Ovary (tissue), 3 donors: Measurements from ENCODE around the gene POU2AF2.
A peak's percentile ranks its signal among the peaks of the same experiment; 100 is the strongest.

Source experiments
- CTCF ChIP-seq, 3 donors: fragments of 450-650 bp in 2 of 3; fragments of 200-600 bp in 1 of 3; IDR thresholded peaks; one replicate each; pipeline versions ENCODE4 v1.5.1 to v1.8.0; 2016 to 2022; ENCODE audit warnings: antibody characterized with exemption in 3 of 3, mild to moderate bottlenecking in 1 of 3
- EP300 ChIP-seq: sonication (generic); formaldehyde crosslinking; IDR thresholded peaks from one replicate; pipeline ENCODE4 v1.6.1; 2017; ENCODE audit warnings: antibody characterized with exemption
- POLR2A ChIP-seq: fragments of 450-650 bp; IDR thresholded peaks from one replicate; pipeline ENCODE4 v1.6.1; 2017; ENCODE audit warnings: antibody characterized with exemption, mild to moderate bottlenecking, moderate library complexity
- donor health status: DM: no; HTN: no; CAD: no.

GRCh38 chr11:111299101-111300026 is 53.8 kb downstream of the POU2AF2 start:
- TF ChIP-seq CTCF (IDR thresholded peaks at IDR 0.05): peak; percentile 59 to 78 (median 68)
- no peak for TF ChIP-seq EP300
- TF ChIP-seq POLR2A: peak; percentile 10
